HCT116 (cell line): ENCODE measurements around the gene ANKS4B. TPM values are rescaled to one million over a fixed set of nuclear protein-coding genes. Genes with fewer than 3 reads are reported as not detected.

Experiments
- ATAC-seq: fragments of 200-7000 bp; cut with Tn5 transposase; 2 replicates; pipeline ENCODE4 v1.9.1; 2020; ENCODE audit warnings: mild to moderate bottlenecking, moderate library complexity
- BruUV-seq: library from RNA; stranded (reverse); fragments of 400-500 nt; replicated peaks from 2 replicates; lab custom pipeline; 2021; lab: Mats Ljungman, UMichigan
- CTCF ChIA-PET: fragments of 300-600 bp; sonication (Branson Sonifier 250); formaldehyde crosslinking; loops from one replicate; lab custom pipeline; 2021; ENCODE audit warnings: antibody characterized with exemption; lab: Charles Lee
- POLR2A ChIA-PET: fragments of 300-600, 350-600 bp; sonication (Branson Sonifier 250); formaldehyde crosslinking; loops from one replicate; lab custom pipeline; 2021; ENCODE audit warnings: antibody characterized with exemption; lab: Charles Lee
- RAD21 ChIA-PET, 2 experiments: fragments of 300-600 bp; sonication (Branson Sonifier 250); formaldehyde crosslinking; loops; one replicate each; lab custom pipeline; 2023; ENCODE audit warnings: low total read pairs in 2 of 2; ENCODE audit not compliant: uncharacterized antibody in 2 of 2, unreplicated experiment in 2 of 2, low non-redundant PET in 1 of 2; lab: Charles Lee
- DNase-seq: peaks from one replicate; pipeline ENCODE4 v3.0.0-alpha.2; 2010; ENCODE audit warnings: low read depth, low spot score
- H2AFZ ChIP-seq: fragments of 200-600 bp; shearing (Covaris generic), sonication (generic); 2 replicates; pipeline ENCODE4 v1.6.1; 2017; ENCODE audit warnings: low read depth, mixed run types, mixed read lengths, antibody characterized with exemption, low read length; ENCODE audit not compliant: poor library complexity, severe bottlenecking
- H3K27ac ChIP-seq: 2 replicates; pipeline ENCODE4 v1.5.1; 2012; ENCODE audit warnings: low read depth, low read length
- H3K27me3 ChIP-seq: fragments of 200-600 bp; sonication (generic); 2 replicates; pipeline ENCODE4 v1.6.1; 2016; ENCODE audit warnings: mixed run types, low read length, mixed read lengths; ENCODE audit not compliant: insufficient read depth
- H3K36me3 ChIP-seq, 2 experiments: fragments of 200-500 bp in 1 of 2; fragments of 200-600 bp in 1 of 2; sonication (Bioruptor generic) in 1 of 2; sonication (generic) in 1 of 2; 2 replicates each; pipeline versions ENCODE4 v1.5.1 to v1.6.1; 2014 to 2016; ENCODE audit warnings: low read length in 2 of 2, inconsistent platforms in 1 of 2, mixed read lengths in 1 of 2, mixed run types in 1 of 2; ENCODE audit not compliant: insufficient read depth in 2 of 2, control insufficient read depth in 1 of 2
- H3K4me1 ChIP-seq, 2 experiments: fragments of 200-600 bp in 1 of 2; sonication (generic) in 1 of 2; 2 replicates each; pipeline versions ENCODE4 v1.5.1 to v1.6.1; 2012 to 2017; ENCODE audit warnings: low read length in 2 of 2, inconsistent platforms in 1 of 2, mild to moderate bottlenecking in 1 of 2, mixed read lengths in 1 of 2, mixed run types in 1 of 2, moderate library complexity in 1 of 2; ENCODE audit not compliant: insufficient read depth in 2 of 2, control insufficient read depth in 1 of 2
- H3K4me2 ChIP-seq: fragments of 200-600 bp; sonication (generic); 2 replicates; pipeline ENCODE4 v1.6.1; 2017; ENCODE audit warnings: mixed run types, low read length, mixed read lengths
- H3K4me3 ChIP-seq, 2 experiments: fragments of 200-600 bp in 1 of 2; sonication (generic) in 1 of 2; replicated peaks in 1 of 2; 2 replicates each; pipeline ENCODE4 v1.5.1; 2011 to 2016; ENCODE audit warnings: low read length in 2 of 2, control low read depth in 1 of 2, low read depth in 1 of 2, mild to moderate bottlenecking in 1 of 2, mixed read lengths in 1 of 2, mixed run types in 1 of 2
- H3K79me2 ChIP-seq: fragments of 200-600 bp; sonication (generic); 2 replicates; pipeline ENCODE4 v1.6.1; 2017; ENCODE audit warnings: mild to moderate bottlenecking, mixed run types, low read length, moderate library complexity, mixed read lengths; ENCODE audit not compliant: insufficient read depth
- H3K9ac ChIP-seq: fragments of 200-600 bp; sonication (generic); 2 replicates; pipeline ENCODE4 v1.6.1; 2016; ENCODE audit warnings: low read length, mixed read lengths
- H3K9me2 ChIP-seq: fragments of 200-600 bp; sonication (generic), shearing (Covaris generic); 2 replicates; pipeline ENCODE4 v1.6.1; 2017; ENCODE audit warnings: mixed run types, mild to moderate bottlenecking, moderate library complexity; ENCODE audit not compliant: insufficient read depth
- H3K9me3 ChIP-seq, 2 experiments: fragments of 200-500 bp in 1 of 2; fragments of 200-600 bp in 1 of 2; sonication (Bioruptor generic) in 1 of 2; sonication (generic) in 1 of 2; 2 replicates each; pipeline ENCODE4 v1.6.1; 2014 to 2017; ENCODE audit warnings: low read length in 2 of 2, mixed read lengths in 2 of 2, inconsistent platforms in 1 of 2, low read depth in 1 of 2, mild to moderate bottlenecking in 1 of 2, mixed run types in 1 of 2, moderate library complexity in 1 of 2; ENCODE audit not compliant: control insufficient read depth in 1 of 2, insufficient read depth in 1 of 2
- H4K20me1 ChIP-seq: fragments of 200-600 bp; sonication (generic), shearing (Covaris generic); 2 replicates; pipeline ENCODE4 v1.6.1; 2017; ENCODE audit warnings: mixed run types, mild to moderate bottlenecking, moderate library complexity; ENCODE audit not compliant: insufficient read depth
- EGR1 ChIP-seq: IDR thresholded peaks from 2 replicates; pipeline ENCODE4 v1.6.1; 2012; ENCODE audit warnings: low read depth
- EZH2 ChIP-seq: fragments of 200-600 bp; sonication (generic); IDR thresholded peaks from 2 replicates; pipeline ENCODE4 v1.6.1; 2017; ENCODE audit warnings: antibody characterized with exemption, mixed run types
- FOSL1 ChIP-seq: IDR thresholded peaks from 2 replicates; pipeline ENCODE4 v1.6.1; 2012; ENCODE audit warnings: low read depth
- JUND ChIP-seq: IDR thresholded peaks from 2 replicates; pipeline ENCODE4 v1.6.1; 2012
- POLR2A ChIP-seq: IDR thresholded peaks from 2 replicates; pipeline ENCODE4 v1.7.0; 2011; ENCODE audit warnings: borderline replicate concordance; ENCODE audit not compliant: insufficient read depth, insufficient read length; ENCODE audit errors: extremely low read depth
- RAD21 ChIP-seq: IDR thresholded peaks from 2 replicates; pipeline ENCODE4 v1.6.1; 2012; ENCODE audit warnings: low read depth, mild to moderate bottlenecking
- SIN3A ChIP-seq: IDR thresholded peaks from 2 replicates; pipeline ENCODE4 v1.6.1; 2012; ENCODE audit warnings: low read depth
- ZFX ChIP-seq: fragments of 450-650 bp; IDR thresholded peaks from 2 replicates; pipeline ENCODE4 v1.6.1; 2017
- ZNF274 ChIP-seq: fragments of 200-500 bp; sonication (Bioruptor generic); IDR thresholded peaks from 2 replicates; pipeline ENCODE4 v1.6.1; 2014; ENCODE audit warnings: mild to moderate bottlenecking, low read depth, low read length, inconsistent platforms
- intact Hi-C: fragments of 100-400 bp; cut with micrococcal nuclease; formaldehyde crosslinking; loops from 2 replicates; pipeline ENCODE4 v1.10.0; 2022
- total RNA-seq: library from RNA; stranded (reverse); gene quantifications from one replicate; pipeline ENCODE4 v1.2.1, GENCODE V29; 2021; ENCODE audit not compliant: unreplicated experiment
- TF ChIP-seq, protein P1 (sequence below): IDR thresholded peaks from 2 replicates; pipeline ENCODE4 v1.6.1; 2012; ENCODE audit warnings: low read depth

ANKS4B gene
- total RNA-seq, 1 experiment from 2014 or later = not detected

DNA sequence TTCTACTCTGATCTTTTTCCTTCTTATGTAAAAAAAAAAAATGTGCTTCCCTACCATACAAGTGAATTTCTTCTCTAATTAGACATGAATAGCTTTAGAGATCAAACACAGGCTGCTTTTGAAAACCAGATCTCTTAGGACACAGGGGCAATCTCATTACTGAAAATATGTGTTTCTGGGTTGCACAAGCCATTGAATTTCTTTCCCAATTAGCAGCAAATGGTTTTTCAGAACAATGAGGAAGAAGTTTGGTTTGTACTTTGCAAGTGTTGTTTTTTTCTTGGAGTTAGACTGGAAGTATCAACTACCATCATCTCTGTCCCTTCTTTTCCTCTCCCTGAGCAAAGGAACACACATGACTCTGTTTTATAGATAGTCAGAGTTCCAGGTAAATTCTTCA is 5.6 kb upstream of the ANKS4B start:
- no peak overlapping the region for H3K4me2 ChIP-seq
- no peaks in the 10 kb centered on the region for H3K36me3 ChIP-seq
- DNase-seq = no peak
- ATAC-seq = no peak
- H3K4me3 ChIP-seq = no peak overlapping the region
- H3K79me2 ChIP-seq = no peaks in the 10 kb centered on the region
- no peak for TF ChIP-seq POLR2A
- TF ChIP-seq JUND = no peak
- TF ChIP-seq, protein P1, sequence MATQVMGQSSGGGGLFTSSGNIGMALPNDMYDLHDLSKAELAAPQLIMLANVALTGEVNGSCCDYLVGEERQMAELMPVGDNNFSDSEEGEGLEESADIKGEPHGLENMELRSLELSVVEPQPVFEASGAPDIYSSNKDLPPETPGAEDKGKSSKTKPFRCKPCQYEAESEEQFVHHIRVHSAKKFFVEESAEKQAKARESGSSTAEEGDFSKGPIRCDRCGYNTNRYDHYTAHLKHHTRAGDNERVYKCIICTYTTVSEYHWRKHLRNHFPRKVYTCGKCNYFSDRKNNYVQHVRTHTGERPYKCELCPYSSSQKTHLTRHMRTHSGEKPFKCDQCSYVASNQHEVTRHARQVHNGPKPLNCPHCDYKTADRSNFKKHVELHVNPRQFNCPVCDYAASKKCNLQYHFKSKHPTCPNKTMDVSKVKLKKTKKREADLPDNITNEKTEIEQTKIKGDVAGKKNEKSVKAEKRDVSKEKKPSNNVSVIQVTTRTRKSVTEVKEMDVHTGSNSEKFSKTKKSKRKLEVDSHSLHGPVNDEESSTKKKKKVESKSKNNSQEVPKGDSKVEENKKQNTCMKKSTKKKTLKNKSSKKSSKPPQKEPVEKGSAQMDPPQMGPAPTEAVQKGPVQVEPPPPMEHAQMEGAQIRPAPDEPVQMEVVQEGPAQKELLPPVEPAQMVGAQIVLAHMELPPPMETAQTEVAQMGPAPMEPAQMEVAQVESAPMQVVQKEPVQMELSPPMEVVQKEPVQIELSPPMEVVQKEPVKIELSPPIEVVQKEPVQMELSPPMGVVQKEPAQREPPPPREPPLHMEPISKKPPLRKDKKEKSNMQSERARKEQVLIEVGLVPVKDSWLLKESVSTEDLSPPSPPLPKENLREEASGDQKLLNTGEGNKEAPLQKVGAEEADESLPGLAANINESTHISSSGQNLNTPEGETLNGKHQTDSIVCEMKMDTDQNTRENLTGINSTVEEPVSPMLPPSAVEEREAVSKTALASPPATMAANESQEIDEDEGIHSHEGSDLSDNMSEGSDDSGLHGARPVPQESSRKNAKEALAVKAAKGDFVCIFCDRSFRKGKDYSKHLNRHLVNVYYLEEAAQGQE = no peak
- no peak for TF ChIP-seq SIN3A
- no peak for TF ChIP-seq ZNF274
- TF ChIP-seq EGR1 = no peak
- TF ChIP-seq ZFX = no peak
- no peak for TF ChIP-seq RAD21
- TF ChIP-seq FOSL1 = no peak
- TF ChIP-seq EZH2 = no peak
- no peaks in the 10 kb centered on the region for H3K4me1 ChIP-seq
- H2AFZ ChIP-seq = no peak overlapping the region
- ChIA-PET RAD21 (no interaction called here), POLR2A (no interaction called here), CTCF (no interaction called here)
- no peak overlapping the region for H3K27ac ChIP-seq
- BruUV-seq = no TSS peak
- H3K9me2 ChIP-seq = no peaks in the 10 kb centered on the region
- intact Hi-C loops = no loop called here
- H3K27me3 ChIP-seq = peaks cover 14% of the 10 kb centered on the region
- H4K20me1 ChIP-seq = no peaks in the 10 kb centered on the region
- H3K9me3 ChIP-seq = no peaks in the 10 kb centered on the region
- no peak overlapping the region for H3K9ac ChIP-seq
